RWPE1 (cell line): ENCODE data around the gene ACTC1.

ENCODE experiments used
- CTCF ChIA-PET: fragments of 350-600 bp; sonication (Branson Sonifier 250); formaldehyde crosslinking; extraction: SDS; loops from one replicate; lab custom pipeline; 2021; lab: Yijun Ruan, JAX
- POLR2A ChIA-PET: fragments of 400-600 bp; formaldehyde crosslinking; extraction: SDS; loops from one replicate; lab custom pipeline; 2020; ENCODE audit warnings: antibody characterized with exemption; ENCODE audit not compliant: low non-redundant PET; lab: Yijun Ruan, JAX
- DNase-seq: peaks from one replicate; pipeline ENCODE4 v3.0.0; 2012; ENCODE audit warnings: low spot score
- H3K27ac ChIP-seq: fragments of 450-650 bp; 2 replicates; pipeline ENCODE4 v1.5.1; 2017
- CTCF ChIP-seq: fragments of 450-650 bp; conservative IDR thresholded peaks from 2 replicates; pipeline ENCODE4 v1.5.1; 2017; ENCODE audit warnings: low read depth, mild to moderate bottlenecking

The ACTC1 gene

GRCh38 chr15:34773013-34773412 is 22.3 kb downstream of the ACTC1 start:
- DNase-seq = no peak
- ChIA-PET CTCF (no interaction called here), POLR2A (no interaction called here)
- H3K27ac ChIP-seq = no peak overlapping the region
- no peak for TF ChIP-seq CTCF

- POLR2A ChIA-PET = no interaction called here
- CTCF ChIA-PET = no interaction called here
- no peak overlapping the region for H3K27ac ChIP-seq
- DNase-seq = no peak
- no peak for TF ChIP-seq CTCF
Measured at GRCh38 chr15:34772312-34772711, 23.0 kb downstream of the ACTC1 start.

- no peak for TF ChIP-seq CTCF
- no peak for DNase-seq
- POLR2A ChIA-PET = no interaction called here
- CTCF ChIA-PET = no interaction called here
- no peak overlapping the region for H3K27ac ChIP-seq
Measured at GRCh38 chr15:34769711-34770110, 25.6 kb downstream of the ACTC1 start.

DNA sequence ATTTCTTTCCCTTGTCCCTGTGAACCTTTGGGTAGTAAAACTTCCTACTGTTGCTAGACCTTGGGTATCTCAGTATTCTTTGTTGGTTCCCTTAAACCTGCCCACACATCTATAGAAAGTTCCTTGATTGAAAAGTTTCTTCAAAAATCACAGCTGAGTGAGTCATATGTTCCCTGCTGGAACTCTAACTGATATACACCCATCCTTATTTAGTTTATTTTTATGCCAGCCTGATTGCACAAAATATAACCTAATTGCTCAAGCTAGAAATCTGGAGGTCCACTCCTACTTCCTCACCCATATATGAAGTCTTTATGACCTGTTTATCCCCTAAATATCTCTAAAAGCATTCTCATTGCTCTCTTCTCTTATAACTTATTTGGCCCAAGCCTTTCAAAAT is 26.8 kb downstream of the ACTC1 start:
- POLR2A ChIA-PET = no interaction called here
- CTCF ChIA-PET = no interaction called here
- H3K27ac ChIP-seq = no peak overlapping the region
- no peak for DNase-seq
- no peak for TF ChIP-seq CTCF

GRCh38 chr15:34765741-34766140 is 29.6 kb downstream of the ACTC1 start:
- CTCF ChIA-PET = no interaction called here
- H3K27ac ChIP-seq = no peak overlapping the region
- TF ChIP-seq CTCF = no peak
- DNase-seq = no peak
- POLR2A ChIA-PET = no interaction called here

- CTCF ChIA-PET = no interaction called here
- TF ChIP-seq CTCF = no peak
- no peak overlapping the region for H3K27ac ChIP-seq
- POLR2A ChIA-PET = no interaction called here
- no peak for DNase-seq
Measured at GRCh38 chr15:34760909-34761308, 34.4 kb downstream of the ACTC1 start.

GRCh38 chr15:34759992-34760391 is 35.4 kb downstream of the ACTC1 start:
- CTCF ChIA-PET = no interaction called here
- no peak for DNase-seq
- POLR2A ChIA-PET = no interaction called here
- H3K27ac ChIP-seq = no peak overlapping the region
- TF ChIP-seq CTCF = no peak
